Activated naive CD8-positive, alpha-beta T cell treated with anti-CD3 and anti-CD28 coated beads for 36 hours (primary cell): ENCODE results near the gene TNIP1. TPM values are rescaled to one million over a fixed set of nuclear protein-coding genes. Genes with fewer than 3 reads are reported as not detected.

ENCODE experiments used
- DNase-seq: peaks from one replicate; pipeline ENCODE4 v3.0.0; 2021
- H3K27ac Mint-ChIP-seq: one replicate; pipeline ENCODE4 v1.8.0; 2022; ENCODE audit warnings: mild to moderate bottlenecking, moderate library complexity, mixed read lengths
- H3K27me3 Mint-ChIP-seq: one replicate; pipeline ENCODE4 v1.8.0; 2022; ENCODE audit warnings: mild to moderate bottlenecking, mixed read lengths
- H3K36me3 Mint-ChIP-seq: one replicate; pipeline ENCODE4 v1.8.0; 2021; ENCODE audit warnings: mild to moderate bottlenecking, mixed read lengths
- H3K4me1 Mint-ChIP-seq: one replicate; pipeline ENCODE4 v1.8.0; 2021; ENCODE audit warnings: mixed read lengths
- H3K4me3 Mint-ChIP-seq: one replicate; pipeline ENCODE4 v1.8.0; 2022; ENCODE audit warnings: mild to moderate bottlenecking, moderate library complexity, mixed read lengths
- H3K9me3 Mint-ChIP-seq: one replicate; pipeline ENCODE4 v1.8.0; 2022; ENCODE audit warnings: mixed read lengths
- total RNA-seq, 2 experiments: library from RNA; stranded (reverse); gene quantifications; one replicate each; pipeline ENCODE4 v1.2.3, GENCODE V29; 2021

Gene TNIP1
- total RNA-seq, 2 experiments from 2014 or later: 185 to 189 TPM

DNA sequence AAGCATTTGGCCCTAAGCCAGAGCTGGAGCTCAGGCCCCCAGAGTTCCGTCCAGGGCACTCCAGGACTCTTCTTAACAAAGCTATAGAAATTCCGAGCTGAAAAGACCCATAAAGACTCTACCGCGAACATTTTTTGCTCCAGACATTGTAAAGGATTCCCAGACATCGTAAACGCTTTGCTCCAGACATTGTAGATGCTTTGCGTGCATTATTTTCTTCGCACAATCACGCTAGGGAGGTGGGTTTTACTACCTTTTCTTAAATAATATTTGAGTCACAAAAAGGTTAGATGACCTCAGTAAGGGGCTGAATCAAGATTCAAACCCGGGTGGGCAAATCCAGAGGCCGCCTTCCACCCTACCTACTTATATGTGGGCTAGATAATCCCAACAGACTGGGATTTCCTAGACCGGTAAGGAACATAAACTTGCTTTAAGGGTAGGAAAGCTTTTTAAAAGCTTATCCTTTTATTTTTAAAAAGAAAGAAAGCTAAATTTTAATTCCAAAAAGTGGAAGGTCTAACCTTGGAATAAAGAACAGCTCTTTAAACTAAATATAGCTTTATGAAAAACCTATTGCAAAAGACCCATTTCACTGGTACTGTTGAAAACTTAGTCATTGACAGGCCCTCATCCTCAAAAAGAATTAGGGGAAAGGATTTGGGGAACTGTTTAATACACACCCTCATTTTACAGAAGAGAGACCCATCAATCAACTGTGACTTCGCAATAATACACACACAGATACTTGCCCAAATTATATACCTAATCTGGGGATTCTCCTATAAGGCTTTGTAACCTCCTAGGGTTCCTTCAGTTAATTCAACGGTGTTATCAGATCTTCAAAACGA, 822 bp upstream of the TNIP1 start:
- Mint-ChIP-seq H3K27ac (peak overlapping the region; percentile 90), H3K27me3 (no peaks in the 10 kb centered on the region), H3K36me3 (peaks cover 40% of the 10 kb centered on the region), H3K4me3 (peak overlapping the region; percentile 85), H3K4me1 (peaks cover 72% of the 10 kb centered on the region), H3K9me3 (no peaks in the 10 kb centered on the region)
- DNase-seq: no peak

- H3K36me3 Mint-ChIP-seq: peaks cover 54% of the 10 kb centered on the region
- no peak for DNase-seq
- no peaks in the 10 kb centered on the region for H3K9me3 Mint-ChIP-seq
- peak overlapping the region; percentile 85 for H3K4me3 Mint-ChIP-seq
- H3K27me3 Mint-ChIP-seq: no peaks in the 10 kb centered on the region
- H3K4me1 Mint-ChIP-seq: peaks cover 74% of the 10 kb centered on the region
- H3K27ac Mint-ChIP-seq: peak overlapping the region; percentile 91
Observed at GRCh38 chr5:151079838-151080612, 809 bp downstream of the TNIP1 start.

GRCh38 chr5:151078490-151079262, 2.2 kb downstream of the TNIP1 start:
- H3K27ac Mint-ChIP-seq: peak overlapping the region; percentile 91
- H3K36me3 Mint-ChIP-seq: peaks cover 62% of the 10 kb centered on the region
- no peaks in the 10 kb centered on the region for H3K27me3 Mint-ChIP-seq
- DNase-seq: peak; percentile 78
- peaks cover 67% of the 10 kb centered on the region for H3K4me1 Mint-ChIP-seq
- H3K4me3 Mint-ChIP-seq: peak overlapping the region; percentile 85
- H3K9me3 Mint-ChIP-seq: no peaks in the 10 kb centered on the region

DNA sequence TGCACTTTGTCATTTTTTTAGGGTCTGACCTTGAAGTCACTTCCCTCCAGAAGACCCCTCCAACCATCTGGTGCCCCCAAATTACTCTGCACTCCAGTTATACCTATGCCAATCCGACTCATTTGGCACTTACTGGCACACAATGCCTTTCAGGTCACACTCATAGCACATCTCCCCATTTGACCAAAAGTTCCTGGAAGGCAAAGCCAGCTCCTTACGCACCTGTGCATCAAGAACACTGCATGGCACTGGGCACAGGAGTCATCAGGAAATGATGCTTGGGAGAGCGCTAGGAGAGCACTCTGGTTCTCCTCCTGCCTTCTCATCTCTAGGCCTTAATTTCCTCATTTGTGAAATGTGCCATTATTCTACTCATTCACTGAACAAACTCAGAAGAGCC, 2.9 kb downstream of the TNIP1 start:
- H3K4me3 Mint-ChIP-seq: peak overlapping the region; percentile 85
- no peak for DNase-seq

GRCh38 chr5:151077419-151077818, 3.4 kb downstream of the TNIP1 start:
- H3K9me3 Mint-ChIP-seq: no peaks in the 10 kb centered on the region
- no peaks in the 10 kb centered on the region for H3K27me3 Mint-ChIP-seq
- peaks cover 69% of the 10 kb centered on the region for H3K36me3 Mint-ChIP-seq
- H3K4me1 Mint-ChIP-seq: peaks cover 56% of the 10 kb centered on the region
- no peak for DNase-seq
- peak overlapping the region; percentile 91 for H3K27ac Mint-ChIP-seq
- H3K4me3 Mint-ChIP-seq: peak overlapping the region; percentile 85

More for the DNA sequence above, 2.9 kb downstream of the TNIP1 start:
- Mint-ChIP-seq H3K36me3 (peaks cover 69% of the 10 kb centered on the region), H3K27me3 (no peaks in the 10 kb centered on the region), H3K27ac (peak overlapping the region; percentile 91), H3K9me3 (no peaks in the 10 kb centered on the region), H3K4me1 (peaks cover 61% of the 10 kb centered on the region)

DNA sequence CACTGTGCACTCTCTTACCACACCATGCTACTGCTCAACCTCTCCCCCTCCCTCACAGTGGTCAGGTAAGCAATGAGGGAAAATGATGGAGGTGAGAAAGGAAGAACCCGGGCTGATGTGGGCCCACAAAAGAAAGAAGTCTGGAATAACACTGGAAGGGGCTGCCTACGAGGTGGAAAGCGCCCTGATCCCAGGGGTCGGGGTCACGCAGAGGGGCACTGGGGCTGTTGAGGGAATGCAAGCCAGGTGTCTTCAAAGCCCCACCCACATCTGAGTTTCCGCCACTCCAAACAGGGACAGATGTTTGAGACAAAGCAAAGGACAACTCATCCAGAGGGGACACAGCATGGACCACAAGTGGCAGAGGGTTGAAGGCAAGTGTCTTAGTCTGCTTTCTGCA, 4.2 kb downstream of the TNIP1 start:
- DNase-seq: no peak
- H3K36me3 Mint-ChIP-seq: peaks cover 75% of the 10 kb centered on the region
- H3K27ac Mint-ChIP-seq: peak overlapping the region; percentile 16
- H3K9me3 Mint-ChIP-seq: no peaks in the 10 kb centered on the region
- peaks cover 58% of the 10 kb centered on the region for H3K4me1 Mint-ChIP-seq
- peak overlapping the region; percentile 36 for H3K4me3 Mint-ChIP-seq
- no peaks in the 10 kb centered on the region for H3K27me3 Mint-ChIP-seq

GRCh38 chr5:151075698-151076331, 5.0 kb downstream of the TNIP1 start:
- Mint-ChIP-seq H3K27ac (peak overlapping the region; percentile 66), H3K4me1 (peaks cover 60% of the 10 kb centered on the region), H3K4me3 (peak overlapping the region; percentile 36), H3K9me3 (no peaks in the 10 kb centered on the region), H3K36me3 (peaks cover 75% of the 10 kb centered on the region), H3K27me3 (no peaks in the 10 kb centered on the region)
- no peak for DNase-seq

- Mint-ChIP-seq H3K4me3 (no peak overlapping the region), H3K27me3 (no peaks in the 10 kb centered on the region), H3K36me3 (peaks cover 73% of the 10 kb centered on the region), H3K9me3 (no peaks in the 10 kb centered on the region), H3K27ac (peak overlapping the region; percentile 29), H3K4me1 (peaks cover 70% of the 10 kb centered on the region)
- no peak for DNase-seq
Observed at GRCh38 chr5:151074557-151074956, 6.3 kb downstream of the TNIP1 start.

DNA sequence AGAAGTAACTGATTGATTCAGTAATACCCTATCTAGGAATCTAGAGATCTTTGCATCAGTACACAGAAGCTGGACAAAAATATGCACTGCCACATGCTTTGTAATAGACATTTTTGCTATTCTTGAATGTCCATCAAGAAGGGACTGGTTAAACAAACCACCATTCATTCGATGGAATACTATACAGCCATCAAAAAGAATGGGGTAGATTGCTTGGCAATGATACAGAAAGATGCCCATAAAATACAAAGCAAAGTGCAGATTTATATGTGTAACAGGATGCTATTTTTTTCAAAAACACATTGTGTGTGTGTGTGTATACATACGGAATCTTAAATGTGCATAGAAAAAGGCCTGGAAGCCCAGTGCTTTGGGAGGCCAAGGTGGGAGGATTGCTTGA, 7.6 kb downstream of the TNIP1 start:
- peaks cover 70% of the 10 kb centered on the region for H3K36me3 Mint-ChIP-seq
- H3K4me3 Mint-ChIP-seq: no peak overlapping the region
- peaks cover 73% of the 10 kb centered on the region for H3K4me1 Mint-ChIP-seq
- H3K9me3 Mint-ChIP-seq: no peaks in the 10 kb centered on the region
- H3K27ac Mint-ChIP-seq: no peak overlapping the region
- H3K27me3 Mint-ChIP-seq: no peaks in the 10 kb centered on the region
- no peak for DNase-seq

DNA sequence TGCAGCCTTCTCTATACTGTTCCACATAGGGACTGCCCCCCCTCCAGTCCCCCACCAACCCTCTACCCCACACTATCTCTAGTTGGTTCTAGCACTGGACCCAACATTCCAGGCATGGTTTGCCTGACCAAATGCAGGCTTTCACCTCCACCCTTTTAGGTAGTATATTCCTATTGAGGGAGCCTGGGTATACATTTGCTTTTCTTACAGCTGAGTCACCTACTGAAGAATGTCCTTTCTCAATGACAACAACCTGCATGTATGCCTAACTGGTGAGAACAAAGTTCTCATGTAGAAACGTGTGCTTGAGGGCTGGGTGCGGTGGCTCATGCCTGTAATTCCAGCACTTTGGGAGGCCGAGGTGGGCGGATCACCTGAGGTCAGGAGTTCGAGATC, 8.2 kb downstream of the TNIP1 start:
- H3K27me3 Mint-ChIP-seq: no peaks in the 10 kb centered on the region
- DNase-seq: no peak
- H3K27ac Mint-ChIP-seq: no peak overlapping the region
- no peaks in the 10 kb centered on the region for H3K9me3 Mint-ChIP-seq
- H3K4me1 Mint-ChIP-seq: peaks cover 73% of the 10 kb centered on the region
- no peak overlapping the region for H3K4me3 Mint-ChIP-seq
- peaks cover 70% of the 10 kb centered on the region for H3K36me3 Mint-ChIP-seq

GRCh38 chr5:151071848-151072629, 8.8 kb downstream of the TNIP1 start:
- peaks cover 73% of the 10 kb centered on the region for H3K4me1 Mint-ChIP-seq
- no peak overlapping the region for H3K27ac Mint-ChIP-seq
- peaks cover 70% of the 10 kb centered on the region for H3K36me3 Mint-ChIP-seq
- no peaks in the 10 kb centered on the region for H3K9me3 Mint-ChIP-seq
- H3K4me3 Mint-ChIP-seq: no peak overlapping the region
- DNase-seq: no peak
- no peaks in the 10 kb centered on the region for H3K27me3 Mint-ChIP-seq

- Mint-ChIP-seq H3K36me3 (peaks cover 63% of the 10 kb centered on the region), H3K27me3 (no peaks in the 10 kb centered on the region), H3K4me3 (no peak overlapping the region), H3K9me3 (no peaks in the 10 kb centered on the region), H3K4me1 (peaks cover 73% of the 10 kb centered on the region), H3K27ac (no peak overlapping the region)
- no peak for DNase-seq
Observed at GRCh38 chr5:151071021-151071420, 9.8 kb downstream of the TNIP1 start.

DNA sequence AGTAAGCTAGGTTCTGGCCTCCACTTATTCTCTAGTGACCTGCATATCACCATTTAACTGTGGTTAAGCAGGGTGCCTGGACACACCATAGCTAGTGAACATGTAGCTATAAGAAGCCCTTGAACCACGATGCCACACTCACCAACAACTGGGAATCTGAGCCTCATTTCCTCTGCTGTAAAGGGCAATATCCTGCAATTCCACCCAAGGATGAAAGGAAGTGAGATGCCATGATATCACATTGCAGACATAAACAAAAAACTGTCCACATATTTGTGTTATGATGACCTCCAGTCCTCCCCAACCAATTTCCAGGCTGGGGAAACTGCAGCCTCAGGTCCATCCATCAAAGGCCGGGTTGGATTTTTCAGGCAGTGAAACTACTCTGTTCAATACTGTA, 10.4 kb downstream of the TNIP1 start:
- peaks cover 57% of the 10 kb centered on the region for H3K36me3 Mint-ChIP-seq
- no peak overlapping the region for H3K4me3 Mint-ChIP-seq
- DNase-seq: no peak
- peaks cover 73% of the 10 kb centered on the region for H3K4me1 Mint-ChIP-seq
- H3K27ac Mint-ChIP-seq: no peak overlapping the region
- H3K9me3 Mint-ChIP-seq: no peaks in the 10 kb centered on the region
- no peaks in the 10 kb centered on the region for H3K27me3 Mint-ChIP-seq
